NCI-H2227 (cell line): Measurements from ENCODE around the gene TAL1.

Experiments
- DNase-seq: peaks from one replicate; lab custom pipeline; 2025; ENCODE audit not compliant: unreplicated experiment; lab: John Stamatoyannopoulos, UW

The TAL1 gene

DNA sequence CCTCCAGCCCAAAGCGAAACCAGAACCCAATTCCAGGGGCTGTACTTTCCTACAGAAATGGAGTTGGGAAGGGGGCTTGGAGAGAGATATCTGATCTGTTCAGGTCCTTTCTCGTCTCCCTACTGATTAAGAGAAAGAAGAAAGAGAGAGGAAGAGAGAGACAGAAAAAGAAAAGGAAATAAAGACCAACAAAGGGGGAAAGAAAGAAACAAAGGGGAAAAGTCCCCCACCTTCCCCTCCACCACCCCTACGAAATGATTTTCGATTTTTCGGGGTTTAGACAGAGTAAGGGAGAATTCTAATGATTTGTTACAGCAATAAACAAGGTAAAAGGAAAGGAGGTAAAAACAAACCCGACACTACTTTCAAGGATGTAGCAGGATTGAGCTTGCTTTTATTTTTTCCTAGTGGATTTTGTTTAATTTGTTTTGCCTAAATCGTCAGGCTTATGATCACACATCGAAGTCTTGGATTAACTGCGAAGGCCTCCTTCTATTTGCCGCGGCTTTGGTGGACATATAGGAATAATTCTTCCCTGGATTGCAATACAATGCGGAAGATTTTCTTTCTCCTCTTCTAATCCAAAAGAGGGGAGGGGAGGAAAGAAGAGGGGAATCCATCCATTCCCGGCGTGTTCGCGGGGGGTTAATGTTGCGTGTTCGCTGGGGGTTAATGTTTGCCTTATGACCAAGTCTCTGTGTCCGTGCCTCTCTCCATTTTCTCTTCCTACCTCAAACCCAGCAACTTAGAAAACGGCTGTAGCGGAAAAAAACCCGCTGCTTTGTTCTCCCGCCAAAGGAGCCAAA lies 1.9 kb downstream of the TAL1 start:
- peak; percentile 43 for DNase-seq

DNA sequence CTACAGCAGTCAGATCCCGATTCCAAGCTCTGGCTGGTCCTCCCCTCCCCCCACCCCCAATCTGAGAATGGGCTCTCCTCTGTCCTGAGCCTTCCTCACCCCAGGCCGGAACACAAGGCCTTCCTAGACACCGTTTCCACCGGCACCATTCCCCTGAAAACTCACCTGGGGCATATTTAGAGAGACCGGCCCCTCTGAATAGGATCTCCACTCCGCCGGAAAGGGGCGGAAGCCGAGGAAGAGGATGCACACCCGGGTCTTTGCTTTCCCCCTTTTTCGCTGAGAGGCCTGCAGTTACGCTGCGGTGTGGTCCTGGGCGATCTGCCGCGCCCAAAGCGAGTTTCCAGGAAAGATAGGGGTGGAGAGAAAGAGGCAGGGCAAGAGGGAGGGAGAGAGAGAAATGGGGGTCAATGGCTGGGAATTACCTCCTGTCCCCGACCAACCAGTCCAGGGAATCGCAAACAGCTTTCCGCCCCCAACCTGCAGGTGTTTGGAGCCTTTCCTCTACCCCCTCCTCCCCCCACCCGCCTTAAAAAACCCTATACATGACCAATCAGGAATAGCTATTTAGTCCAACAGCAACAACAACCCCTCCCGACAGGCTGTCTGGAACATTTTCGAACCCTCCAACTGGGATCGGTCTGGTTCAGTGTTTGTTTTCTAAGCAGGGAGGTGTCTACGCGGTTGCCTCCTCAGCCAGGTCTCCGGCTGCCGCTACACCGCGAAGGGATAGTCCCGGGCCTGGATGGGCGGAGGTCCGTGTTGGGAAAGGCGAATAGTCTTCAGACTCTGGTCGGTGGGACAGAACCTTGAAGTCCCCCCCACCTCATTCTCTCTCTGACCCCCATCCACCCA lies 2.8 kb downstream of the TAL1 start:
- peak; percentile 31 for DNase-seq

DNA sequence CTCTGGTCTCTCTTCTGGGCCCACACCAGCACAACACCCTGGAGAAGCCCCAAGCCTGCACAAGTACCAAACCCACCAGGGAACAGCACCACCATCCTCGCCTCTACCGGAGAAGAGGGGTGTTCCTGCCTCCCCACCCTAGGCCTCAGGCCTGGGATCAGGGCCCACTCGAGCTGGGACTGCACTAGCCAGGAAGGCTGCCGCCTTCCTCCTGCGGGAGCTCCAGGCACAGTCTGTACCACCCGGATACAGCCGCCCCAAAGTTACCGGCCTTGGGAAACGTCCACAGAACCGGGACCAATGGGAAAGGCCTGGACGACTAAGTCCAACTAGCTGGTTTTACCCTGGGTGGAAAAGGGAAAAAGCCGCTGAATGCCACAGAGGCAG lies 3.4 kb downstream of the TAL1 start:
- no peak for DNase-seq

- DNase-seq: no peak
Observed at GRCh38 chr1:47227341-47228232, 4.4 kb downstream of the TAL1 start.

DNA sequence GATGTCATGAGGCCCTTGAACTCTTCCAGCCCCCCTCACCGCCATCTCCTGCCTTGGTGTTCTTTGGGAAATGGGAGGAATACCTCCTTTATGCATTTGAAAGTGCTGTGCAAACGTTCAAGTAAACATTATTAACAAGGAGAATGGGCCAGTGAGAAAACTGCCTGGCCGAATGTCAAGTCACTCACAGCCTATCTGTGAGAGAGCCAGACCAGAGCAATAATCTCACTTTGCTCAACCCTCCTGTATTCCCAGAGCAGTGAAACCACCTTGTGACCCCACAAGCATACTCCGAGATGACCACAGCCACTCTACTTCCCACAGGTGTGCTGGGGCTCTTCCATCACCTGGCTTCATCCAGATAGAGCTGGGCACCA lies 5.2 kb downstream of the TAL1 start:
- no peak for DNase-seq

DNA sequence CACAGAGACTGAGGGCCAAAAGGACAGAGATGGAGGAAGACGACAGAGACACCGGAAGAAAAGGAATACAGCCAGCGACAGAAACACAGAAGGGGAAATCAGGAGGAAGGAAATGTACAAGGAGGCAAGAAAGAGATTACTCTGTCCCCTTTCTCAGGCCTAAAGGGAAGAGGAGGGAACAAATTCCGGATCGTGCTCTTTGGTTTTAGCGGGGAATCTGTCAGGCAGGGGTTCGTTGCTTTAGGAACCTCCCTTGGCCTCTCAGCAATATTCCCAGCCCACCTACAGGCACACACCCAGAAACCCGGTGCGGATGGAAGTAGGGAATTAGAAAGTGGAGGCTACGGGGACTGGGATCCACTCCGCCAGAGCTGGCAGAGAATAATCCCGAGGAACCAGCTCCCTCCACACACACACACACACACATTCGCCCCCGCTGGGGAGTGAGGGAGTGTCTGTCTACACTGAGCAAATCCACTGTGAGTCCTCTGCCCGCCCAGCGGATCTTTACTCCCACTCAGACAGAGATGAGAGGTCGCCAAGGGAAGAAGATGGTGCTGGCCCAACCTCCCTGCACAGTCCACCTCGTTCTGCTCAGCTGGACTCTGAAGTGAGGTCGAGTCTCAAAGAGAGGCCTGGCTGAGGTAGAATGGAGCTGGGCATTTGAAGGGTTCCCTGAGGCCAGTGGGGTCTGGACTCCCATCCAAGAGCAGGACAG lies 5.7 kb downstream of the TAL1 start:
- DNase-seq: peak; percentile 66

- peak; percentile 76 for DNase-seq
Observed at GRCh38 chr1:47225430-47226100, 6.5 kb downstream of the TAL1 start.

GRCh38 chr1:47224676-47225399 lies 7.2 kb downstream of the TAL1 start:
- peak; percentile 28 for DNase-seq

DNA sequence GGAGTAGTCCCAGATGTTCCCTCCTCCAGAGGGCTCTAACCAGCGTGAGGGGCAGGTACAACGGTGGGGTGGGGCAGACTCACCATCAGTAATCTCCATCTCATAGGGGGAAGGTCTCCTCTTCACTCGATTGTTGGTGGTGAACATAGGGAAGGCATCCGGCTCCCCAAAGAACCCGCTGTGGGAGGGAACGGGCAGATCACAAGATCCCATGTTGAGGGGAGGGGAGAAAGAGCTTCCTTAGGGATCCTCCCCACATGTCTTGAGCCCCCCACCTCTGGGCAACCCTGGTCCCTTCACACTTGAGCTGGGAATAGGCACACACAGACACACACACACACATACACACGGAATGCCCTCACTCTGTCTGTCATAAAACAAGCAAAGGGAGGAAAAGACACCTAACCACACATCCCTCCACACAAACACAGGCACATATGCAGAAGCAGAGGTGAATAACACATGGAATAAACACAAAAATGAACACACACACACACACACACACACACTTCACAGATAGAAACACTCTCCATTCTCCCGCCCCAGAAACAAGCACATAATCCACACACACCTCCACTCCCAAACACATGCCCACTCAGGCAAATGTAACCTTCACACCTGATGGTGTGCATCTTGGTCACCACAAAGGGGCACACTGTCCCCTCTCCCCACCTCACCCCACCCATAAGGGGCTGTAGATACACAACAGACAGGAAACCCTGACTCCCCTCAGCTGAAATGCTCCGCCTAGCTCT lies 7.9 kb downstream of the TAL1 start:
- no peak for DNase-seq

GRCh38 chr1:47223174-47223920 lies 8.7 kb downstream of the TAL1 start:
- no peak for DNase-seq

DNA sequence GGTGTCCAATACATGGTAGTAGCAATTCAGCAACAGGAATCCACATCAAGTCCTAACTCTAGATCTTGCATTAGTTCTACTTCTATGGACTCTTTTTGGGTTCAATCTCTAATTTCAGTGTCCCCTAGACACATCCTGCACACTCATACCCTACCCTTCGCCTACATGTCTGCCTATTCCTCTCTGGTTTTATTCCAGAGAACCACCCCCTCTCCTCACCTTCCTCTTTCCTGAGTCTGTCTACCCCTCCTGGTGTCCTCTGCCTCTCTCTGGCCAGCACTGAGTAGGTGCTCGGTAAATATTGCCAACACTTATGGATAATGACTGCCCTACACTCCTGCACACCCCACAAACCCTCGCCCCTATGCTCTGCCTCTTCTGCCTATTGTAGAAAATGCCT lies 9.5 kb downstream of the TAL1 start:
- no peak for DNase-seq

- DNase-seq: no peak
Observed at GRCh38 chr1:47219590-47220220, 12.3 kb downstream of the TAL1 start.

- no peak for DNase-seq
Observed at GRCh38 chr1:47219001-47219400, 13.0 kb downstream of the TAL1 start.

- DNase-seq: peak; percentile 41
Observed at GRCh38 chr1:47216278-47217059, 15.6 kb downstream of the TAL1 start.

GRCh38 chr1:47215713-47216112 lies 16.3 kb downstream of the TAL1 start:
- no peak for DNase-seq

DNA sequence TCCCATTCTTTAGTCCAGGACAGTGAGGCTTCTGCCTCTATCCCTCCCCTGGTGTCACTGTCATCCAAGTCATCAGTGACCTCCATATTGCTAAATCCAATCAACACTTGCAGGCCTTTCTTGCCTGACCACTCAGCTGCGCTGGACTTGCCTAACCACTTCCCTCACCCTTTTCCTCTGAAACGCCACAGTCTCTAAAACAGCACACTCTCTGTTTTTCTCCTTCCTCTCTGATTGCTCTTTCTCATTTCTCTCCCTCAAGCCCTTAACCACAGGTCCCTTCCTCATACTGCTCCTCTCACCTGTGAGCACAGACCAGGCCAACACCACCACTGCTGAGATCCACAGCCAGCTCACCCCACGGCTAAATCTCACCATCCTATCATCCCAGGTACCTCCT lies 17.5 kb downstream of the TAL1 start:
- DNase-seq: no peak
